ENCODE measurements around the gene LANCL2. TPM values are rescaled to one million over a fixed set of nuclear protein-coding genes. Genes with fewer than 3 reads are reported as not detected.

LANCL2 gene
- total and polyA plus RNA-seq, 9 of the 15 experiments (the other 6 are each of a cell fraction or from before 2014, with no cell fraction given): 5.3 to 18.5 (median 13.5) TPM

- TF ChIP-seq REST (IDR thresholded peaks at IDR 0.05; ENCODE audit: borderline replicate concordance) (no peak), REST (CRISPR knock-in tag; IDR thresholded peaks at IDR 0.05; ENCODE audit: low read depth) (0 out of 2 replicates have a peak, but pooled peaks have one; percentile 14), PKNOX1 (IDR thresholded peaks at IDR 0.05) (peak; percentile 93), NR2C2 (CRISPR knock-in tag; IDR thresholded peaks at IDR 0.05) (no peak), NR2C2 (tag; IDR thresholded peaks at IDR 0.05) (peak; percentile 3; the same call in 1 of the 2 replicates), USF1 (CRISPR knock-in tag; IDR thresholded peaks at IDR 0.05) (no peak)
These were observed at the start of gene LANCL2 (continued) for GRCh38 chr7:55365205-55365674.
